Erythroblast (primary cell): ENCODE results near the gene SLMAP.

ENCODE experiments used
- GATA1 ChIP-seq: IDR thresholded peaks from 2 replicates; pipeline ENCODE4 v1.6.1; 2011; ENCODE audit warnings: low read depth, mild to moderate bottlenecking, control low read depth, low read length, moderate library complexity
- POLR2A ChIP-seq: IDR thresholded peaks from 2 replicates; pipeline ENCODE4 v1.6.1; 2011; ENCODE audit warnings: mild to moderate bottlenecking, low read length

DNA sequence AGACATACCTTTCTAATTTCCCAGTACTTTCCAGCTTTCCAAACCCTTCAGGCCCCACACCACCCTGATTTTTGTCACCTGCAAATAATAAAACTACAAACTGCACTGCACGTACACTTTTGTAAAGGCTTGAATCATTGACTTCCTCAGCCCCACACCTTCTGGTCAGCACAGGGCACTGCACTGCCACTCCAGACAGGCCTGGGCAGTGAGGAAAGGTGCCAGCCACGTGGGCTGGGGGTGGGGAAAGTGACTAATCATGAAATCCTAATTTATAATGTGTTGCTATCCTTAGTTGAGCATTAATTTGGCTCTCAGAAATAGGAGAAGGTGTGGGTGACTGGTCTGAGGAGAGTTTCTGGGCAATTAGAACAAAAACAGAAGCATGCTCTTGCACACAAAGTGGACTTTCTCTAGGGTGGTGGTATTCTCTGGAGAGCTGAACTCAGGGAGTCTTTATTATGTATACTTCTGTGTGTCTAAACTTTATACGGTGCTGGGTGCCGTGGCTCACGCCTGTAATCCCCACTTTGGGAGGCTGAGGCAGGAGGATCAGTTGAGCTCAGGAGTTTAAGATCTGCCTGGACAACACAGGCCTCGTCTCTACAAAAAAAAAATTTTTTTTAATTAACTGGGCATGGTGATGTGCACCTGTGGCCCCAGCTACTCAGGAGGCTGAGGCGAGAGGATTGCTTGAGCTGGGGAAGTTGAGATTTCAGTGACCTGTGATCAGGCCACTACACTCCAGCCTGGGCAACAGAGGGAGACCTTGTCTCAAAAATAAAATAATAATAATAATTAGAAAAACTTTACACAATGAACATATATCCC, 193.9 kb downstream of the SLMAP start:
- TF ChIP-seq POLR2A (no peak), GATA1 (no peak)
